CD4-positive, alpha-beta T cell (primary cell): ENCODE data around the gene MAML2. TPM values are rescaled to one million over a fixed set of nuclear protein-coding genes. Genes with fewer than 3 reads are reported as not detected.

Experiments
- ATAC-seq: fragments of 200-7000 bp; cut with Tn5 transposase; one replicate; pipeline ENCODE4 v1.10.0; 2022; ENCODE audit warnings: mild to moderate bottlenecking; ENCODE audit not compliant: poor library complexity
- CTCF ChIA-PET: fragments of 350-600 bp; sonication (Branson Sonifier 250); formaldehyde crosslinking; loops from one replicate; lab custom pipeline; 2021; ENCODE audit warnings: antibody characterized with exemption, inconsistent platforms; lab: Charles Lee
- POLR2A ChIA-PET: fragments of 350-600 bp; sonication (Branson Sonifier 250); formaldehyde crosslinking; loops from one replicate; lab custom pipeline; 2021; ENCODE audit warnings: antibody characterized with exemption, inconsistent platforms; lab: Charles Lee
- DNase-seq, 14 experiments: peaks; one replicate each; pipeline ENCODE4 v3.0.0-alpha.2; 2013 to 2020; ENCODE audit warnings: mixed read lengths in 2 of 14
- H3K27ac ChIP-seq, 2 donors: one replicate each; pipeline versions ENCODE4 v1.5.1 to v1.7.0; 2013; ENCODE audit warnings: low read length in 2 of 2, low read depth in 1 of 2, mild to moderate bottlenecking in 1 of 2
- H3K27me3 ChIP-seq, 2 experiments: 1 replicate in 1 of 2; 2 replicates in 1 of 2; pipeline versions ENCODE4 v1.6.1 to v1.7.0; 2013; ENCODE audit warnings: low read length in 2 of 2, control low read depth in 1 of 2, mild to moderate bottlenecking in 1 of 2, moderate library complexity in 1 of 2; ENCODE audit not compliant: insufficient read depth in 2 of 2, control insufficient read depth in 1 of 2
- H3K36me3 ChIP-seq: one replicate; pipeline ENCODE4 v1.6.1; 2013; ENCODE audit warnings: low read length, control low read depth; ENCODE audit not compliant: insufficient read depth
- H3K4me1 ChIP-seq: one replicate; pipeline ENCODE4 v1.6.1; 2013; ENCODE audit warnings: low read length, control low read depth; ENCODE audit not compliant: insufficient read depth
- H3K4me3 ChIP-seq: one replicate; pipeline ENCODE4 v1.5.1; 2013; ENCODE audit warnings: mild to moderate bottlenecking, low read length, moderate library complexity
- H3K9me3 ChIP-seq, 2 experiments: 1 replicate in 1 of 2; 2 replicates in 1 of 2; pipeline versions ENCODE4 v1.6.1 to v1.7.0; 2013; ENCODE audit warnings: low read length in 2 of 2, mild to moderate bottlenecking in 2 of 2, control low read depth in 1 of 2, moderate library complexity in 1 of 2; ENCODE audit not compliant: control insufficient read depth in 1 of 2, insufficient read depth in 1 of 2
- H3K27ac Mint-ChIP-seq: one replicate; pipeline ENCODE4 v1.8.0; 2020; ENCODE audit warnings: mixed read lengths
- H3K27me3 Mint-ChIP-seq: one replicate; pipeline ENCODE4 v1.8.0; 2021; ENCODE audit warnings: mixed read lengths
- H3K36me3 Mint-ChIP-seq: one replicate; pipeline ENCODE4 v1.8.0; 2021; ENCODE audit warnings: low read depth, mixed read lengths
- H3K4me1 Mint-ChIP-seq: one replicate; pipeline ENCODE4 v1.8.0; 2021; ENCODE audit warnings: low read depth, mixed read lengths
- H3K4me3 Mint-ChIP-seq: one replicate; pipeline ENCODE4 v1.8.0; 2020; ENCODE audit warnings: mild to moderate bottlenecking, mixed read lengths
- H3K9me3 Mint-ChIP-seq: one replicate; pipeline ENCODE4 v1.8.0; 2020; ENCODE audit warnings: mixed read lengths
- CTCF ChIP-seq: fragments of 200-600 bp; IDR thresholded peaks from one replicate; pipeline ENCODE4 v1.8.0; 2022; ENCODE audit warnings: antibody characterized with exemption, mild to moderate bottlenecking
- intact Hi-C, 2 experiments: fragments of 100-400 bp; cut with DNase I in 1 of 2; cut with micrococcal nuclease in 1 of 2; formaldehyde crosslinking; loops; one replicate each; pipeline versions ENCODE4 v1.15.1 to v1.9.0; 2023 to 2025; cut with DNase I, micrococcal nuclease
- total RNA-seq, 174 experiments: library from RNA in 2 of 174; stranded (reverse) in 2 of 174; gene quantifications; one replicate each; pipeline ENCODE4 v1.2.3 and lab custom pipeline; 2021 to 2026

MAML2 gene
- total RNA-seq, 2 experiments from 2014 or later: 58.8 to 59.8 TPM

- intact Hi-C loops: no loop called here
- no peak for ATAC-seq
- Mint-ChIP-seq H3K27me3 (no peaks in the 10 kb centered on the region), H3K36me3 (no peaks in the 10 kb centered on the region), H3K9me3 (no peaks in the 10 kb centered on the region), H3K4me1 (no peaks in the 10 kb centered on the region), H3K27ac (no peak overlapping the region), H3K4me3 (no peak overlapping the region)
- TF ChIP-seq CTCF: no peak
- CTCF ChIA-PET: interaction anchor here (0.8 kb wide), 1 partner anchor 373 kb away, joined by 3 read pairs; no protein-coding TSS in a partner anchor
- H3K4me1 ChIP-seq: no peaks in the 10 kb centered on the region
- peak in 1 of 14 experiments; percentile 3 for DNase-seq
- no peaks in the 10 kb centered on the region for H3K27me3 ChIP-seq
- no peak overlapping the region for H3K27ac ChIP-seq
- POLR2A ChIA-PET: no interaction called here
- no peak overlapping the region for H3K4me3 ChIP-seq
- H3K9me3 ChIP-seq: no peaks in the 10 kb centered on the region
- H3K36me3 ChIP-seq: no peaks in the 10 kb centered on the region
Measured at GRCh38 chr11:95968585-95968984, 374.4 kb downstream of the MAML2 start.

- DNase-seq (no peak), ATAC-seq (no peak)
- Histone ChIP-seq H3K36me3 (no peaks in the 10 kb centered on the region), H3K27me3 (no peaks in the 10 kb centered on the region), H3K4me1 (no peaks in the 10 kb centered on the region), H3K27ac (no peak overlapping the region), H3K9me3 (no peaks in the 10 kb centered on the region), H3K4me3 (no peak overlapping the region)
- H3K4me1 Mint-ChIP-seq: no peaks in the 10 kb centered on the region
- H3K27me3 Mint-ChIP-seq: no peaks in the 10 kb centered on the region
- H3K4me3 Mint-ChIP-seq: no peak overlapping the region
- no peaks in the 10 kb centered on the region for H3K9me3 Mint-ChIP-seq
- no peak overlapping the region for H3K27ac Mint-ChIP-seq
- intact Hi-C loops: no loop called here
- ChIA-PET CTCF (no interaction called here), POLR2A (no interaction called here)
- H3K36me3 Mint-ChIP-seq: no peaks in the 10 kb centered on the region
- no peak for TF ChIP-seq CTCF
Measured at GRCh38 chr11:95964281-95964680, 378.7 kb downstream of the MAML2 start.

GRCh38 chr11:95961758-95962157, 381.2 kb downstream of the MAML2 start:
- H3K27me3 Mint-ChIP-seq: no peaks in the 10 kb centered on the region
- POLR2A ChIA-PET: no interaction called here
- H3K4me3 ChIP-seq: no peak overlapping the region

More at GRCh38 chr11:95961758-95962157, 381.2 kb downstream of the MAML2 start:
- CTCF ChIA-PET: no interaction called here
- H3K36me3 Mint-ChIP-seq: no peaks in the 10 kb centered on the region
- H3K9me3 Mint-ChIP-seq: no peaks in the 10 kb centered on the region
- Histone ChIP-seq H3K27ac (no peak overlapping the region), H3K9me3 (no peaks in the 10 kb centered on the region), H3K4me1 (no peaks in the 10 kb centered on the region), H3K27me3 (no peaks in the 10 kb centered on the region), H3K36me3 (no peaks in the 10 kb centered on the region)
- no peak overlapping the region for H3K4me3 Mint-ChIP-seq
- no peaks in the 10 kb centered on the region for H3K4me1 Mint-ChIP-seq
- H3K27ac Mint-ChIP-seq: no peak overlapping the region
- TF ChIP-seq CTCF: no peak
- intact Hi-C loops: no loop called here
- DNase-seq: no peak
- no peak for ATAC-seq
